Duodenal mucosa (tissue), 2 donors: Measurements from ENCODE around the gene JMJD8.
"Not testable (repeated sequence)": the region's sequence is repeated elsewhere in the genome, so short reads cannot be mapped to it uniquely, and the experiment has no call there.

ENCODE experiments used
- H3K27ac ChIP-seq: one replicate; pipeline ENCODE4 v1.7.0; 2013; ENCODE audit warnings: low read depth, low read length
- H3K27me3 ChIP-seq, 2 donors: one replicate each; pipeline ENCODE4 v1.7.0; 2013; ENCODE audit warnings: low read length in 2 of 2, control low read depth in 1 of 2; ENCODE audit not compliant: insufficient read depth in 2 of 2, control insufficient read depth in 1 of 2
- H3K36me3 ChIP-seq, 2 donors: one replicate each; pipeline ENCODE4 v1.7.0; 2013; ENCODE audit warnings: low read length in 2 of 2, control low read depth in 1 of 2; ENCODE audit not compliant: insufficient read depth in 2 of 2, control insufficient read depth in 1 of 2
- H3K4me1 ChIP-seq, 2 donors: one replicate each; pipeline ENCODE4 v1.7.0; 2013; ENCODE audit warnings: low read length in 2 of 2, control low read depth in 1 of 2; ENCODE audit not compliant: insufficient read depth in 2 of 2, control insufficient read depth in 1 of 2
- H3K4me3 ChIP-seq, 2 donors: one replicate each; pipeline ENCODE4 v1.7.0; 2013; ENCODE audit warnings: low read length in 2 of 2, low read depth in 1 of 2
- H3K9ac ChIP-seq, 2 donors: one replicate each; pipeline ENCODE4 v1.7.0; 2013; ENCODE audit warnings: low read length in 2 of 2, low read depth in 1 of 2
- H3K9me3 ChIP-seq, 2 donors: one replicate each; pipeline ENCODE4 v1.7.0; 2013; ENCODE audit warnings: low read length in 2 of 2, control low read depth in 1 of 2; ENCODE audit not compliant: control insufficient read depth in 1 of 2

Gene JMJD8

GRCh38 chr16:698911-699671 lies 15.0 kb upstream of the JMJD8 start:
- H3K27me3 ChIP-seq = peaks cover 55 to 56% of the 10 kb centered on the region in 2 donors
- H3K27ac ChIP-seq = no peak overlapping the region
- H3K9ac ChIP-seq = no peak overlapping the region

DNA sequence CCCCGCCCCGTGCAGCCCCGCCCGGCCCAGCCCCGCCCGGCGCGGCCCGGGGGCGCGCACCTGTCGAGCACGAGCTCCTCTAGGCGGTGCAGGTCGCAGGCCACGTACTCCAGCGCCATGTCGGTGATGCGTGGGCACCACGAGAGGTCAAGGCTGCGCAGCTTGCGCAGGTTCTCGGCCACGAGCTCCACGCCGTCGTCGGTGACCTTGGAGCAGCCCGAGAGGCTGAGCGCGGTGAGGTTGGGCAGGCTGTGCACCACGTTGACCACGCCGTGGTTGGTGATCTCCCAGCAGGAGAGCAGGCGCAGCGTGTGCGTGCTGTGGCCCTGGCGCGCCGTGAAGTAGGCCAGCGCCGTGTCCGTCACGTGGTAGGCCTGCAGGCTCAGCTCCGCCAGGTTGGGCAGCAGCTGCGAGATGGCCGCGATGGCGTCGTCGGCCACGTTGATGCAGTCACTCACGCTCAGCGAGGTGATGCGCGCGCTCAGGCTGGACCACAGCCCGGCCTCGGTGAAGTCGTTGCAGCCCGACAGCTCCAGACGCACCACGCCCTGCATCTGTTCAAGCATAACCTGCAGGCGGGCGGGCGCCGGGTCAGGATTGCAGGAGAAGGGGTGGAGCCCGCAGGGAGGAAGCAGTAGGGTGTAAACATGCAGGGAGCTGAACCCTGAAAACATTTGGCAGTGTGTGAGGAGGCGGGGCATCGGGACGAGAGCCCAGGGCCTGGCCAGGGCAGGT lies 11.4 kb upstream of the JMJD8 start:
- Histone ChIP-seq H3K9ac (peak overlapping the region in 1 of 2 donors; percentile 63), H3K4me3 (peak overlapping the region; percentile 57 to 81), H3K27ac (peak overlapping the region; percentile 58), H3K27me3 (peaks cover 33 to 35% of the 10 kb centered on the region in 2 donors), H3K36me3 (no peaks in the 10 kb centered on the region), H3K9me3 (no peaks in the 10 kb centered on the region), H3K4me1 (peaks cover 15 to 18% of the 10 kb centered on the region in 2 donors)

More at GRCh38 chr16:698911-699671, 15.0 kb upstream of the JMJD8 start:
- H3K9me3 ChIP-seq = no peaks in the 10 kb centered on the region
- H3K36me3 ChIP-seq = no peaks in the 10 kb centered on the region
- H3K4me1 ChIP-seq = peaks cover 15 to 18% of the 10 kb centered on the region in 2 donors
- H3K4me3 ChIP-seq = no peak overlapping the region

DNA sequence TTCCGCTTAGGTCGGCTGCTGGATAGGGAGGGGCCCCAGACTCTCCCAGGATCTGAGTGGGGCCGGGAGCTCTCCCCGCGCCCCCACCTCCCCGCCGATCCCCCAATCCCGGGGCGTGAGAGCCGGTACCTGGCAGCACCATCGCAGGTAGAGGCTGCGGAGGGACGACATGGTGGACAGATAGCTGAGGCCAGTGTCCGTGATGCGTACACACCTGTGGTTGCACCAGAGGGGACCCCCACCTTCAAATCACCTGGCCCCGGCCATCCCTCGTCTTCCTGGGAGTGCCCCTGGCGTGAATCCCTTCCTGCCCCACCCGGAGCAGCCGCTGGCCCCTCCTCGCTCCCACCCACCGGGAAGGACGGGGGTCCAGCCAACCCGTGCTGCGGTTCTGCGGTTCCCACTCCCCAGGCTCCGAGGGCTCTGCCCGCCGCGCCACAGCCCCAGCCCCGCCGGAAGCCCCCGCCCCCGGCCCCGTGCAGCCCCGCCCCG lies 10.8 kb upstream of the JMJD8 start:
- H3K9me3 ChIP-seq = no peaks in the 10 kb centered on the region
- H3K4me3 ChIP-seq = peak overlapping the region; percentile 35 to 61

GRCh38 chr16:694187-694862 lies 10.2 kb upstream of the JMJD8 start:
- Histone ChIP-seq H3K9ac (no peak overlapping the region), H3K4me3 (peak overlapping the region in 1 of 2 donors; percentile 35)

More for the DNA sequence above, 10.8 kb upstream of the JMJD8 start:
- Histone ChIP-seq H3K27me3 (peaks cover 27 to 29% of the 10 kb centered on the region in 2 donors), H3K36me3 (no peaks in the 10 kb centered on the region), H3K9ac (no peak overlapping the region), H3K27ac (no peak overlapping the region), H3K4me1 (peaks cover 15 to 19% of the 10 kb centered on the region in 2 donors)

GRCh38 chr16:693766-694165 lies 9.6 kb upstream of the JMJD8 start:
- Histone ChIP-seq H3K9me3 (no peaks in the 10 kb centered on the region), H3K27ac (no peak overlapping the region), H3K4me1 (peaks cover 22 to 30% of the 10 kb centered on the region in 2 donors), H3K27me3 (peaks cover 19 to 21% of the 10 kb centered on the region in 2 donors), H3K9ac (no peak overlapping the region), H3K4me3 (no peak overlapping the region), H3K36me3 (no peaks in the 10 kb centered on the region)

More at GRCh38 chr16:694187-694862, 10.2 kb upstream of the JMJD8 start:
- H3K4me1 ChIP-seq = peaks cover 19 to 25% of the 10 kb centered on the region in 2 donors
- no peaks in the 10 kb centered on the region for H3K9me3 ChIP-seq
- H3K27me3 ChIP-seq = peaks cover 23 to 25% of the 10 kb centered on the region in 2 donors
- no peaks in the 10 kb centered on the region for H3K36me3 ChIP-seq
- no peak overlapping the region for H3K27ac ChIP-seq

DNA sequence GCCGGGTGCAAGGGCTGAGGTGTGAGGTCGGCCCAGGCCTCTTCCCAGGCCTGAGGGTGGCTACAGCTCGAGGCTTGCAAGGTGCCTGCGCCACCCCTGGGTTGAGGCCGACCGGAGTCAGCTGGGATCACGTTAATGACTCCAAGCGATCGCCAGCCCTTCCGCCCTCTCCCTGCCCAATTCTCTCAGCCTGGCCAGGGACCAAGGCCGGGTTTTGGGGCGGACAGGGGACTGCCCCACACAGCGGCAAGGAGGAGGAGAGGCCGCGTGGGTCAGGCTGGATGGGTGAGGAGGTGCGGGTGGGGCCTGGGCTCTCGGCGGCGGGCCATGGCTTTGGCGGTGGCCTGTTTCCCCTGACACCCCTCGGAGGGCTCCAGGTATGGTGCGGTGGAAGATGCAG lies 9.2 kb upstream of the JMJD8 start:
- peaks cover 19 to 21% of the 10 kb centered on the region in 2 donors for H3K27me3 ChIP-seq
- H3K9me3 ChIP-seq = no peaks in the 10 kb centered on the region
- no peak overlapping the region for H3K27ac ChIP-seq
- H3K4me1 ChIP-seq = peaks cover 22 to 32% of the 10 kb centered on the region in 2 donors
- H3K36me3 ChIP-seq = no peaks in the 10 kb centered on the region
- no peak overlapping the region for H3K9ac ChIP-seq
- H3K4me3 ChIP-seq = no peak overlapping the region

DNA sequence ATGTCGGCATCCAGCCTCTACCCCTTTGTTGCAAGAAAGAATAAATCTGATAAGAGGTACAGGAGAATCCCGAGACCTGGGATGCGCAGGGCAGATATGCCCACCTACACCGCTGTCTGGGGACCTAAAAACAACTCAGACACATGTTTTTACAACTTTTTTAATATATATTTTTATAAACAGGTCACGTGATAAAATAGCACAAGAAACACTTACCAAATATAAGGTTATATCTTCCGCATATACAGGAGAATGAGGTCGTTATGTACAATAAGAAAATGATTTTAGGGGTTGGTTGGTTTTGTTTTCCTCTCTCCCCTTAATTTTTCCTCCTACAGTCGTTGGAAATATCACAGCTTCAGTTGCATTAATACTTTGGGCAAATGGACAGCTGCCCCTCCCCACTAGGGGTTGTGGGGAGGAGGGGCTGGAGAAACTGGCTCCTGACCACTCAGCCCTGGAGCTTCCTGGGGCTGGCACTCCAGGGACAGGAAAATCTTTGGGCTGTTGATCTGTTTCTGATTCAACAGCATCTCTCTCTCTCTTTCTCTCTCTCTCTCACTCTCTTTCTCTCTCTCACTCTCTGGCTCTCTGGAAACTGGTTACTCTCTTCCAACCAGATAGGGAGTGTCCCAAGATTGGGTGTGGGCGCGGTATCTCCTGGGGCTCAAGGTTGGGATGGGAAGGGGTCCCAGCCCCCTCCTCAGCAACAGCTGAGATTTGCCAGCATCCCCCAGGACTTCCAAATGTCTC lies 8.4 kb upstream of the JMJD8 start:
- Histone ChIP-seq H3K27me3 (peaks cover 19 to 21% of the 10 kb centered on the region in 2 donors), H3K9me3 (no peaks in the 10 kb centered on the region), H3K36me3 (peaks cover 0 to 5% of the 10 kb centered on the region in 2 donors), H3K4me1 (peaks cover 22 to 32% of the 10 kb centered on the region in 2 donors), H3K9ac (no peak overlapping the region), H3K4me3 (no peak overlapping the region), H3K27ac (no peak overlapping the region)

DNA sequence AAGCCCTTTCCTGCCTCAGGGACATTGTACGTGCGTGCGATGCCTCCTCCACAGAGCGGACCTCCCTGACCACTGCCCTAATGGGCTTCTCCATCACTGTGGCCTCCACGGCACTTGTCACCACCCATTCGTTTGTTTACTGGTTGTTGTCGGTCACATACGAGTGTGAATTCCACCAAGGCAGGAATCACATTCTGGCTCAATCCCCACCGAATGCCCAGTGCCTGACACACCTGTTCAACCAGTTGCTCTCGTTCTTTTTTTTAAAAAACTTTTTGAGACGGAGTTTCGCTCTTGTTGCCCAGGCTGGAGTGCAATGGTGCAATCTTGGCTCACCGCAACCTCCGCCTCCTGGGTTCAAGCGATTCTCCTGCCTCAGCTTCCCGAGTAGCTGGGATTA lies 7.1 kb upstream of the JMJD8 start:
- Histone ChIP-seq H3K27me3 (peaks cover 19 to 21% of the 10 kb centered on the region in 2 donors), H3K4me1 (peaks cover 21 to 30% of the 10 kb centered on the region in 2 donors), H3K36me3 (peaks cover 3 to 17% of the 10 kb centered on the region in 2 donors)
- H3K27ac ChIP-seq, H3K4me3 ChIP-seq, H3K9ac ChIP-seq, H3K9me3 ChIP-seq: not testable (repeated sequence)

GRCh38 chr16:689175-689897 lies 5.2 kb upstream of the JMJD8 start:
- peaks cover 8 to 23% of the 10 kb centered on the region in 2 donors for H3K4me1 ChIP-seq
- H3K9ac ChIP-seq = peak overlapping the region; percentile 83 to 94
- peaks cover 3 to 22% of the 10 kb centered on the region in 2 donors for H3K36me3 ChIP-seq
- H3K9me3 ChIP-seq = no peaks in the 10 kb centered on the region
- no peak overlapping the region for H3K27ac ChIP-seq
- H3K27me3 ChIP-seq = peaks cover 10 to 13% of the 10 kb centered on the region in 2 donors
- H3K4me3 ChIP-seq = peak overlapping the region; percentile 77 to 91
